Neural progenitor cell (in vitro differentiated cells): ENCODE data around the gene SPHK1. TPM values are rescaled to one million over a fixed set of nuclear protein-coding genes. Genes with fewer than 3 reads are reported as not detected.

ENCODE experiments used
- DNase-seq: peaks from one replicate; pipeline ENCODE4 v3.0.0-alpha.2; 2016; ENCODE audit warnings: low spot score
- H2AFZ ChIP-seq: fragments of 200-600 bp; sonication (generic); replicated peaks from 2 replicates; pipeline ENCODE4 v1.6.1; 2016; ENCODE audit warnings: antibody characterized with exemption
- H3F3A ChIP-seq: fragments of 200-600 bp; sonication (generic); 2 replicates; pipeline ENCODE4 v1.6.1; 2016; ENCODE audit warnings: antibody characterized with exemption, low read depth
- H3K27ac ChIP-seq: fragments of 200-600 bp; sonication (generic); 2 replicates; pipeline ENCODE4 v1.5.1; 2016; ENCODE audit warnings: mild to moderate bottlenecking
- H3K27me3 ChIP-seq: fragments of 200-600 bp; sonication (generic); 2 replicates; pipeline ENCODE4 v1.6.1; 2016; ENCODE audit warnings: mild to moderate bottlenecking, moderate library complexity
- H3K36me3 ChIP-seq: fragments of 200-600 bp; sonication (generic); 2 replicates; pipeline ENCODE4 v1.5.1; 2016
- H3K4me1 ChIP-seq: fragments of 200-600 bp; sonication (generic); 2 replicates; pipeline ENCODE4 v1.6.1; 2016; ENCODE audit warnings: mixed run types
- H3K4me2 ChIP-seq: fragments of 200-600 bp; sonication (generic); 2 replicates; pipeline ENCODE4 v1.6.1; 2016
- H3K4me3 ChIP-seq: fragments of 200-600 bp; sonication (generic); 2 replicates; pipeline ENCODE4 v1.5.1; 2016
- H3K79me2 ChIP-seq: fragments of 200-600 bp; sonication (generic); 2 replicates; pipeline ENCODE4 v1.6.1; 2016; ENCODE audit warnings: low read depth
- H3K9ac ChIP-seq: fragments of 200-600 bp; sonication (generic); 2 replicates; pipeline ENCODE4 v1.6.1; 2016
- H3K9me3 ChIP-seq: fragments of 200-600 bp; sonication (generic); 2 replicates; pipeline ENCODE4 v1.5.1; 2016; ENCODE audit warnings: low read depth
- H4K20me1 ChIP-seq: fragments of 200-600 bp; sonication (generic); 2 replicates; pipeline ENCODE4 v1.6.1; 2016; ENCODE audit warnings: low read depth
- H3K27ac Mint-ChIP-seq: 3 replicates; pipeline ENCODE4 v1.8.0; 2021; ENCODE audit warnings: mixed read lengths
- H3K27me3 Mint-ChIP-seq: 2 replicates; pipeline ENCODE4 v1.8.0; 2022; ENCODE audit warnings: low read depth, mild to moderate bottlenecking, inconsistent platforms, moderate library complexity, mixed read lengths; ENCODE audit not compliant: insufficient read depth
- H3K36me3 Mint-ChIP-seq: 3 replicates; pipeline ENCODE4 v1.8.0; 2021; ENCODE audit warnings: mixed read lengths
- H3K4me1 Mint-ChIP-seq: 3 replicates; pipeline ENCODE4 v1.8.0; 2021; ENCODE audit warnings: mixed read lengths
- H3K4me3 Mint-ChIP-seq: 3 replicates; pipeline ENCODE4 v1.8.0; 2021; ENCODE audit warnings: mild to moderate bottlenecking, moderate library complexity, mixed read lengths
- H3K9me3 Mint-ChIP-seq: 3 replicates; pipeline ENCODE4 v1.8.0; 2020; ENCODE audit warnings: mixed read lengths
- EZH2 ChIP-seq: fragments of 200-600 bp; sonication (generic); IDR thresholded peaks from 2 replicates; pipeline ENCODE4 v1.6.1; 2017; ENCODE audit warnings: antibody characterized with exemption, mild to moderate bottlenecking, moderate library complexity
- EZH2phosphoT487 ChIP-seq: fragments of 200-600 bp; sonication (generic); IDR thresholded peaks from 2 replicates; pipeline ENCODE4 v1.6.1; 2017; ENCODE audit warnings: antibody characterized with exemption
- total RNA-seq: library from RNA; depleted of rRNA; stranded (reverse); fragments of >200 nt; gene quantifications from 2 replicates; pipeline ENCODE4 v1.2.3, GENCODE V29; 2015; ENCODE audit warnings: low replicate concordance
- TF ChIP-seq, protein P1 (sequence below): fragments of 200-600 bp; sonication (generic); IDR thresholded peaks from 2 replicates; pipeline ENCODE4 v1.5.1; 2017; ENCODE audit warnings: antibody characterized with exemption, mild to moderate bottlenecking

The SPHK1 gene
- total RNA-seq, 1 donor from 2014 or later = 1.3 TPM

DNA sequence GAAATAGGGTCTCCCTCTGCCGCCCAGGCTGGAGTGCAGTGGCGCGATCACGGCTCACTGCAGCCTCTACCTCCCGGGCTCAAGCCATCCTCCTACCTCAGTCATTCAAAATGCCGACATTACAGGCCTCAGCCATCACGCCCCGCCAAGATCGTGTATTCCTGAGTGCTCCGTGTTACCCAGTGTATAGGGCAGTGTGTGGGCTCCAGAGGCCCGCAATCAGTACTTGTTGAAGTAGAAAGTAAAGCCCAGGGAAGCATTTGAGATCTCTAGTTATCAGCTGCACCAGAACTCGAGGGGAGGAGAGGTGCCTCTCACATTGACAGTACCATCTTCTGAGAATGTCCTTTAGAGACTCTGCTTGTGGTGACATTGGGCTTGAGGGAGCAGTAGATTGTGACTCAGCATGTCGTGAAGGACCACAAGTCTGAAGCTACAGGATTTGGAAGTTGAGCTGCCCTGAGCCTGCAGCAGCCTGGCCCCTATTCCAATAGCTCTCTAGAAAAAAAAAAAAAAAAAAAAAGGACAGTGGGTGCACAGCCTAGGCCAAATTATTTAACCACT is 29.6 kb upstream of the SPHK1 start:
- H3K27ac ChIP-seq = no peak overlapping the region
- TF ChIP-seq, protein P1, sequence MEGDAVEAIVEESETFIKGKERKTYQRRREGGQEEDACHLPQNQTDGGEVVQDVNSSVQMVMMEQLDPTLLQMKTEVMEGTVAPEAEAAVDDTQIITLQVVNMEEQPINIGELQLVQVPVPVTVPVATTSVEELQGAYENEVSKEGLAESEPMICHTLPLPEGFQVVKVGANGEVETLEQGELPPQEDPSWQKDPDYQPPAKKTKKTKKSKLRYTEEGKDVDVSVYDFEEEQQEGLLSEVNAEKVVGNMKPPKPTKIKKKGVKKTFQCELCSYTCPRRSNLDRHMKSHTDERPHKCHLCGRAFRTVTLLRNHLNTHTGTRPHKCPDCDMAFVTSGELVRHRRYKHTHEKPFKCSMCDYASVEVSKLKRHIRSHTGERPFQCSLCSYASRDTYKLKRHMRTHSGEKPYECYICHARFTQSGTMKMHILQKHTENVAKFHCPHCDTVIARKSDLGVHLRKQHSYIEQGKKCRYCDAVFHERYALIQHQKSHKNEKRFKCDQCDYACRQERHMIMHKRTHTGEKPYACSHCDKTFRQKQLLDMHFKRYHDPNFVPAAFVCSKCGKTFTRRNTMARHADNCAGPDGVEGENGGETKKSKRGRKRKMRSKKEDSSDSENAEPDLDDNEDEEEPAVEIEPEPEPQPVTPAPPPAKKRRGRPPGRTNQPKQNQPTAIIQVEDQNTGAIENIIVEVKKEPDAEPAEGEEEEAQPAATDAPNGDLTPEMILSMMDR = no peak
- TF ChIP-seq EZH2phosphoT487 (no peak), EZH2 (no peak)
- no peaks in the 10 kb centered on the region for H3K9me3 Mint-ChIP-seq

GRCh38 chr17:76356803-76357456 is 27.5 kb upstream of the SPHK1 start:
- Histone ChIP-seq H3K9me3 (no peaks in the 10 kb centered on the region), H3K27ac (no peak overlapping the region), H3K9ac (no peak overlapping the region), H3K4me3 (no peak overlapping the region), H2AFZ (no peak overlapping the region), H3K36me3 (no peaks in the 10 kb centered on the region), H4K20me1 (no peaks in the 10 kb centered on the region), H3K4me2 (no peak overlapping the region), H3F3A (peaks cover 11% of the 10 kb centered on the region), H3K79me2 (peaks cover 13% of the 10 kb centered on the region), H3K27me3 (peaks cover 5% of the 10 kb centered on the region), H3K4me1 (peaks cover 7% of the 10 kb centered on the region)
- peaks cover 6% of the 10 kb centered on the region for H3K27me3 Mint-ChIP-seq
- TF ChIP-seq EZH2phosphoT487 = no peak
- TF ChIP-seq, protein P1 = no peak
- no peak for TF ChIP-seq EZH2
- DNase-seq = no peak
- peaks cover 41% of the 10 kb centered on the region for H3K4me1 Mint-ChIP-seq
- no peaks in the 10 kb centered on the region for H3K9me3 Mint-ChIP-seq
- peaks cover 2% of the 10 kb centered on the region for H3K36me3 Mint-ChIP-seq
- no peak overlapping the region for H3K27ac Mint-ChIP-seq
- H3K4me3 Mint-ChIP-seq = peak overlapping the region; percentile 50

More for the DNA sequence above, 29.6 kb upstream of the SPHK1 start:
- H3K27me3 ChIP-seq = peaks cover 5% of the 10 kb centered on the region
- no peak overlapping the region for H3K4me3 ChIP-seq
- peak overlapping the region; percentile 53 for H3K27ac Mint-ChIP-seq
- no peaks in the 10 kb centered on the region for H3K9me3 ChIP-seq
- no peaks in the 10 kb centered on the region for H4K20me1 ChIP-seq
- H3K36me3 Mint-ChIP-seq = peaks cover 7% of the 10 kb centered on the region
- peaks cover 6% of the 10 kb centered on the region for H3K27me3 Mint-ChIP-seq
- H3K4me1 ChIP-seq = peaks cover 3% of the 10 kb centered on the region
- H3K4me1 Mint-ChIP-seq = peaks cover 33% of the 10 kb centered on the region
- peaks cover 34% of the 10 kb centered on the region for H3K79me2 ChIP-seq
- H2AFZ ChIP-seq = peak overlapping the region; percentile 88
- H3K4me2 ChIP-seq = peak overlapping the region; percentile 96
- DNase-seq = no peak
- H3F3A ChIP-seq = peaks cover 9% of the 10 kb centered on the region
- no peaks in the 10 kb centered on the region for H3K36me3 ChIP-seq
- H3K4me3 Mint-ChIP-seq = peak overlapping the region; percentile 96
- H3K9ac ChIP-seq = no peak overlapping the region

DNA sequence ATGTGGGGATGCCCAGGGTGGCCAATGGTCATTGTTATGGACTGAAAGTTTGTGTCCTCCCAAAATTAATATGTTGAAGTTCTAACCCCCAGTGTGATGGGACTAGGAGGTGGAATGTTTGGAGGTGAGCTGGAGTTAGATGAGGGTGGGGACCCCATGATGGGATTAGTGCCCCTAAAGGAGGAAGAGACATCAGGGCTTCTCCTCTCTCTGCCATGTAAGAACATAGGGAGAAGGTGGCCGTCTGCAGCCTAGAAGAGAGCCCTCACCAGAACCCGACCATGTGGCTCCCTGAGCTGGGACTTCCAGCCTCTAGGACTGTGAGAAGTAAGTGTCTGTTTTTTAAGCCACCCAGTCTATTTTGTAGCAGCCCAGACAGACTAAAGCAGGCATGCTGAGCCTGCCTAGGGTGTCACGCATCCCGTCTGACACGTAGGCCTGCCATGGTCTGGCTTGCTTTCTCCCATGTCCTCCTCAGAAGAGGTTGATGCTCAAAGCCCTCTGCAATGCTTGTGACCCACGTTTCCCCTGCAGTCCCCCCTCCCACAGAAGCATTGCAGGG is 26.7 kb upstream of the SPHK1 start:
- TF ChIP-seq EZH2phosphoT487 = no peak
- TF ChIP-seq EZH2 = no peak
- TF ChIP-seq, protein P1 = no peak
- H3F3A ChIP-seq = peaks cover 11% of the 10 kb centered on the region
- H3K9ac ChIP-seq = no peak overlapping the region
- no peak overlapping the region for H3K4me2 ChIP-seq
- peaks cover 6% of the 10 kb centered on the region for H3K27me3 Mint-ChIP-seq
- no peaks in the 10 kb centered on the region for H3K9me3 ChIP-seq
- peaks cover 2% of the 10 kb centered on the region for H3K36me3 Mint-ChIP-seq
- H3K4me1 Mint-ChIP-seq = peaks cover 42% of the 10 kb centered on the region
- no peaks in the 10 kb centered on the region for H4K20me1 ChIP-seq
- peaks cover 3% of the 10 kb centered on the region for H3K27me3 ChIP-seq
- H3K27ac Mint-ChIP-seq = peak overlapping the region; percentile 70
- peaks cover 5% of the 10 kb centered on the region for H3K79me2 ChIP-seq
- no peaks in the 10 kb centered on the region for H3K9me3 Mint-ChIP-seq
- no peak overlapping the region for H3K27ac ChIP-seq
- no peak for DNase-seq
- H2AFZ ChIP-seq = no peak overlapping the region
- peaks cover 8% of the 10 kb centered on the region for H3K4me1 ChIP-seq
- H3K4me3 Mint-ChIP-seq = no peak overlapping the region
- no peaks in the 10 kb centered on the region for H3K36me3 ChIP-seq
- no peak overlapping the region for H3K4me3 ChIP-seq
